Measurements from ENCODE around the gene MSANTD2. TPM values are rescaled to one million over a fixed set of nuclear protein-coding genes. Genes with fewer than 3 reads are reported as not detected.

The MSANTD2 gene
- total and polyA plus RNA-seq, 4 donors = 1.6 to 7.7 (median 2.3) TPM

GRCh38 chr11:124718801-124719200 is 81.4 kb downstream of the MSANTD2 start:
- H3K4me1 ChIP-seq (ENCODE audit: control insufficient read depth in 4 of 4, insufficient read depth in 4 of 4, low read length in 3 of 4) = peaks cover 0 to 11% (median 8%) of the 10 kb centered on the region in 4 donors
- H3K36me3 ChIP-seq (ENCODE audit: control insufficient read depth in 4 of 4, insufficient read depth in 3 of 4, low read depth in 1 of 4, low read length in 3 of 4) = no peaks in the 10 kb centered on the region
- no peak overlapping the region for H3K4me3 ChIP-seq (ENCODE audit: low read depth in 1 of 3, low read length in 3 of 3)
- peaks cover 0 to 13% (median 2%) of the 10 kb centered on the region in 4 donors for H3K27me3 ChIP-seq (ENCODE audit: control insufficient read depth in 4 of 4, insufficient read depth in 4 of 4, low read length in 3 of 4)
- H3K9ac ChIP-seq (ENCODE audit: low read depth in 1 of 2, low read length in 2 of 2) = no peak overlapping the region
- no peak for DNase-seq (ENCODE audit: low spot score)
- no peak overlapping the region for H3K27ac ChIP-seq (ENCODE audit: low read depth in 1 of 2, low read length in 2 of 2)
- WGBS = 47% methylated on average over 14 of the region's 14 CpGs
- TF ChIP-seq SP1 (IDR thresholded peaks at IDR 0.05) (no peak), FOXA1 (IDR thresholded peaks at IDR 0.05) (no peak), ATF3 (IDR thresholded peaks at IDR 0.05) (no peak), FOXA2 (IDR thresholded peaks at IDR 0.05) (no peak), JUND (IDR thresholded peaks at IDR 0.05) (no peak), YY1 (IDR thresholded peaks at IDR 0.05) (no peak), GABPA (IDR thresholded peaks at IDR 0.05 in 1 of 2, conservative IDR thresholded peaks at IDR 0.05 in 1 of 2) (no peak), CTCF (IDR thresholded peaks at IDR 0.05; ENCODE audit: low read depth, low read length, missing input control) (no peak), EGR1 (IDR thresholded peaks at IDR 0.05; ENCODE audit: low read depth in 2 of 2) (no peak), REST (IDR thresholded peaks at IDR 0.05) (no peak), HNF4G (IDR thresholded peaks at IDR 0.05) (no peak), TAF1 (conservative IDR thresholded peaks at IDR 0.05) (no peak), RXRA (IDR thresholded peaks at IDR 0.05) (no peak), NR2F2 (IDR thresholded peaks at IDR 0.05) (no peak), HNF4A (conservative IDR thresholded peaks at IDR 0.05) (no peak), RAD21 (IDR thresholded peaks at IDR 0.05) (no peak)
- TF ChIP-seq, protein P1, sequence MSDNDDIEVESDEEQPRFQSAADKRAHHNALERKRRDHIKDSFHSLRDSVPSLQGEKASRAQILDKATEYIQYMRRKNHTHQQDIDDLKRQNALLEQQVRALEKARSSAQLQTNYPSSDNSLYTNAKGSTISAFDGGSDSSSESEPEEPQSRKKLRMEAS (IDR thresholded peaks at IDR 0.05) = no peak
- TF ChIP-seq, protein P2, sequence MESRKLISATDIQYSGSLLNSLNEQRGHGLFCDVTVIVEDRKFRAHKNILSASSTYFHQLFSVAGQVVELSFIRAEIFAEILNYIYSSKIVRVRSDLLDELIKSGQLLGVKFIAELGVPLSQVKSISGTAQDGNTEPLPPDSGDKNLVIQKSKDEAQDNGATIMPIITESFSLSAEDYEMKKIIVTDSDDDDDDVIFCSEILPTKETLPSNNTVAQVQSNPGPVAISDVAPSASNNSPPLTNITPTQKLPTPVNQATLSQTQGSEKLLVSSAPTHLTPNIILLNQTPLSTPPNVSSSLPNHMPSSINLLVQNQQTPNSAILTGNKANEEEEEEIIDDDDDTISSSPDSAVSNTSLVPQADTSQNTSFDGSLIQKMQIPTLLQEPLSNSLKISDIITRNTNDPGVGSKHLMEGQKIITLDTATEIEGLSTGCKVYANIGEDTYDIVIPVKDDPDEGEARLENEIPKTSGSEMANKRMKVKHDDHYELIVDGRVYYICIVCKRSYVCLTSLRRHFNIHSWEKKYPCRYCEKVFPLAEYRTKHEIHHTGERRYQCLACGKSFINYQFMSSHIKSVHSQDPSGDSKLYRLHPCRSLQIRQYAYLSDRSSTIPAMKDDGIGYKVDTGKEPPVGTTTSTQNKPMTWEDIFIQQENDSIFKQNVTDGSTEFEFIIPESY (IDR thresholded peaks at IDR 0.05) = no peak
- no peaks in the 10 kb centered on the region for H3K9me3 ChIP-seq (ENCODE audit: control insufficient read depth in 4 of 4, low read length in 3 of 4)

All from liver (tissue), 9 donors.